HG02943 (cell line): ENCODE data around the gene EIF1AY.
"Not testable (repeated sequence)": the region's sequence is repeated elsewhere in the genome, so short reads cannot be mapped to it uniquely, and the experiment has no call there.

Experiments
- ATAC-seq: cut with Tn5 transposase; IDR thresholded peaks from one replicate; pipeline ENCODE4 v1.9.1; 2021; ENCODE audit warnings: mild to moderate bottlenecking, low read depth, moderate library complexity; ENCODE audit not compliant: unreplicated experiment

EIF1AY gene

DNA sequence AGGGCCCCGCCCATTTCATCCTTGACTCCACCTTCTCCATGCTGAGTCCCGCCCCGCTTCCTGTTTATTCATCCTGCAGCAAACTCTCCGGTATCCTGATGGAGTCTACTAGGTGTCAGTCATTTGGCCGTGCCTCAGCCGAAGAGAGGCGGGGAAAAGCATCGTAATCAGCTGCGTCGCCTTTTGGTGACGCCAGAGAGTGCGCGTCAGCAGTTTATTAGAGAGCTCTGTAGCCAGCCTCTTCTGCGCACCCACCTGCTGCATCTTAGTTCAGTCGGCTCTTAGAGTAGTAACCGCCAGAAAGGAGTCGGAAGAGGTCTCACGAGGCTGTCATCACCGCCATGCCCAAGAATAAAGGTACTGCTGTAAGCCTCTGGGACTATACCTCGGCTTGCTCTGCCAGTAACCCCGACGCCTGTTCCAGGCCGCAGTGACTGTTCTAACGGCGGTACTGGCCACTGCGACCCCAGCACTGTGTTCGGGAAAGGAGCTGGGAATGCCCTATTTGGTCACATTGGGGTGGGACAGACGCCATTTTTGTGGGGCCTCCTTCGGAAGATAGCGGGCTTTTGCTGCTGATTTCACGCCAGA is at the start of gene EIF1AY:
TSS of gene EIF1AY (plus strand) at position 246 of the 591 bp plus-strand sequence. CDS start at position 342, 96 bp downstream.
- no peak for ATAC-seq

DNA sequence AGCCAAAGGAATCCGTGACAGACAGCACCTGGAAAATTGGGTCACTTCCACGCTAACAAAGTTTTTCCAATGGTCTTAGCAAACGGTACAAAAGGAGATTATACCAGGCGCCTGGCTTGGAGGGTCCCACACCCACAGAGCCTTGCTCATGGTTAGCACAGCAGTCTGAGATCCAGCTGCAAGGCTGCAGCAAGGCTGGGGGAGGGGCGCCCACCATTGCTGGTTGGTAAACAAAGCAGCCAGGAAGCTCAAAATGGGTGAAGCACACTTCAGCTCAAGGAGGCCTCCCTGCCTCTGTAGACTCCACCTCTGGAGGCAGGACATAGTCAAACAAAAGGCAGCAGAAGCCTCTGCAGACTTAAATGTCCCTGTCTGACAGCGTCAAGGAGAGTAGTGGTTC is 47.1 kb upstream of the EIF1AY start:
- ATAC-seq = no peak

GRCh38 chrY:20538186-20538585 is 37.4 kb upstream of the EIF1AY start:
- no peak for ATAC-seq

DNA sequence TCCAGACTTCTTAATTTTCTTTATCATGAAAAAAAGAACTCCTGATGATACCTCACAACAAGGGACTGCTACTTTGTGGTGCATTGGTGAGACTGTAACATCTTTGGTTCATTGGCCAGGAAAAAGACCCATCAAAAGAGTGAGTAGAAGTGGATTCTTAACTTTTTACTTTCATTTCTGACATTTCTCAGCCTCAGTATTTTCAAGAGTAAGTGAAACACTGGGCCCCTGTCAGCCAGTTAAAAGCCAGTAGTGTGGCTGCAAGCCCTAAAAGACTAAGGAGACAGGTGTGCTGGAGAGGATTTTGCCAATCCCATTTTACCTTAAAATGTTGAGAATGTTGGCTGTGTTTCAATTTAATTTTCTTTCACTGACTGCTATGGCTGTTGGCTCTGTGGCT is 36.6 kb upstream of the EIF1AY start:
- ATAC-seq = no peak

GRCh38 chrY:20544451-20544960 is 31.1 kb upstream of the EIF1AY start:
- ATAC-seq = no peak

DNA sequence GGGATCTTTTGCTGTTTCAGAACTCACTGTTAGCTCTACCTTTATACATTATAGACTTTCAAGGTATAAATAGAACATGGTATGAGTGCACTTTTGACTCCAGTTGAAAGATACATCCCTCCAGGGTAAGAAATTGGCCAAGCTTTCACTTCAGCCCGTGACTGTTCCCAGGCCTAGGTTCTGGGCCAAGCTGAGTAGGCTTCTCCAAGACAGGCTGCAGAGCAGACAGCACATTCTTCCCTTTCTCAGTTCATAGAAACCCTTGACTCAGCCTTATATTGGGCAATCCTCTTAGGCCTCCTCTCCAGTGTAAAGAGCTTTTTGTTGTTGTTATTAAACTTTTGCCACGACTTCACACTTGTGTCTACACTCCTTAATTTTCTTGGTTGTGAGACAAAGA is 29.5 kb upstream of the EIF1AY start:
- ATAC-seq = no peak

- ATAC-seq = no peak
Measured at GRCh38 chrY:20549289-20549688, 26.3 kb upstream of the EIF1AY start.

- no peak for ATAC-seq
Measured at GRCh38 chrY:20551840-20552239, 23.7 kb upstream of the EIF1AY start.

GRCh38 chrY:20552764-20553323 is 22.7 kb upstream of the EIF1AY start:
- ATAC-seq = not testable (repeated sequence)

DNA sequence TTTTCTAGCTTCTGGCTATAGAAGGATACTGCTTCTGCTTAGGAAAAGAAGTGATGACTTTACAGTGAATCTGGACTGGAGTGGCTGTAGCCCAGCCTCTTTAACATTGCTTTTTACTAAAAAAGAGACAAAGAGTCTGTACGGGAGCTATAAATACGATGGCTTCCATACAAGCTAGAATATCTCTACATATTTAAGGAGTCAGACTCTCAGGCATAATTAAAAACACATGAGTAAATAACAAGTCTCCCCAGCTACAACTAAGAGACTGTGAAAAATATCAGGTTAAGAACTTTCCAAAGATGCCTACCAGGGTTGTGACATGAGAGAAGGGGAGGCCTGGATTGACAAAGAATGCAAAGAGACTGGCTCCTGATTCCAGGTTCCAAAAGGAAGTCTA is 19.8 kb upstream of the EIF1AY start:
- no peak for ATAC-seq

GRCh38 chrY:20558677-20559076 is 16.9 kb upstream of the EIF1AY start:
- ATAC-seq = no peak

- no peak for ATAC-seq
Measured at GRCh38 chrY:20559873-20560512, 15.6 kb upstream of the EIF1AY start.

GRCh38 chrY:20571306-20571705 is 4.3 kb upstream of the EIF1AY start:
- no peak for ATAC-seq

DNA sequence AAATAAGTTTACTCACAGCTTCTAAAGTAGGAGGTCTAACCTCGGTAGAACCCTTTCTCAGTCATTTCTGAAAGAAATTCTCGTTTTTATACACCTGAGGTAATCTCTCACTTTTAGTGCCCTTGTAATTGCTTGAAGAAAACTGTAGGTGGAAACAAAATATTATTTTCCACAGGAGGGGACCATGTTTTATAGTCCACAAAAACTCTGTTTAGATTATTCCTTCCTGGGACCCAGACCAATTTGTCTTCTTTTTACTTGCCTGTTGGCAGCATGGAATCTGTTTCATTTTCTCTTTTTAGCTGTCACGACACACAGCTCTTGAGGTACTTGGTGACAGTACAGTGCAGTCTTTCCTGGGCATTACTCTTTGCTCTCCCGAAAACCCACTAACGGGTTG is 930 bp downstream of the EIF1AY start:
- no peak for ATAC-seq

GRCh38 chrY:20578206-20578605 is 2.6 kb downstream of the EIF1AY start:
- ATAC-seq = no peak

- no peak for ATAC-seq
Measured at GRCh38 chrY:20581687-20582086, 6.1 kb downstream of the EIF1AY start.

DNA sequence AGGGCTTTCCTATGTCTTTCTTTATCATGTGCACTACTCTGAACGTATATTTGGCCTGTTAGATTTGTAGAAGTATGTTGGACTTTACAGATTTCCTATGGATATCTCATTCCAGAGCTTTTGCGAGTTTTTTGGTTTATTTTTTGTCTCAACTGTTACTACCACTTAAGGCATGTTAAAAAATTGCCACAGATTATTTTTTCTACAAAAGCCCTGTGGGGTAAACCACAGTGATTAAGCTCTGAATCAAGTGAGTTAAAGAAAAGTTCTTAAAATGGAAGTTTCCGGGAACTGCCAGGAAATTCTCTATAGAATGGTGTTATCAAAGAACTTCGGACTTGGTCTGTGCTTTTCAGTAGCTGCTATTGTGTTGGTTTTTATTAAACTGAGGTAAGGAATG is 10.6 kb downstream of the EIF1AY start:
- no peak for ATAC-seq
